Epithelial cell of esophagus (primary cell): ENCODE data around the gene ZBED1.
A peak's percentile ranks its signal among the peaks of the same experiment; 100 is the strongest.
"Not testable (repeated sequence)": the region's sequence is repeated elsewhere in the genome, so short reads cannot be mapped to it uniquely, and the experiment has no call there.

Experiments used
- DNase-seq: peaks from one replicate; pipeline ENCODE4 v3.0.0; 2010; ENCODE audit warnings: low read depth
- H3K4me3 ChIP-seq: 2 replicates; pipeline ENCODE4 v1.5.1; 2011; ENCODE audit warnings: mild to moderate bottlenecking, low read length, control low read depth
- CTCF ChIP-seq: IDR thresholded peaks from 2 replicates; pipeline ENCODE4 v1.5.1; 2011; ENCODE audit warnings: low read depth, mild to moderate bottlenecking, low read length, control low read depth, inconsistent platforms; ENCODE audit not compliant: insufficient read depth; ENCODE audit errors: missing control alignments

The ZBED1 gene

GRCh38 chrX:2486476-2487133 is 14.2 kb downstream of the ZBED1 start:
- no peak for DNase-seq
- no peak for TF ChIP-seq CTCF
- H3K4me3 ChIP-seq = no peak overlapping the region

GRCh38 chrX:2485789-2486345 is 14.9 kb downstream of the ZBED1 start:
- no peak for DNase-seq
- TF ChIP-seq CTCF = no peak
- no peak overlapping the region for H3K4me3 ChIP-seq

GRCh38 chrX:2484721-2485648 is 15.8 kb downstream of the ZBED1 start:
- TF ChIP-seq CTCF = no peak
- H3K4me3 ChIP-seq = no peak overlapping the region
- DNase-seq = peak; percentile 39

- no peak for TF ChIP-seq CTCF
Measured at GRCh38 chrX:2484256-2484655, 16.5 kb downstream of the ZBED1 start.

GRCh38 chrX:2483398-2484060 is 17.2 kb downstream of the ZBED1 start:
- H3K4me3 ChIP-seq = no peak overlapping the region
- no peak for TF ChIP-seq CTCF
- no peak for DNase-seq

More at GRCh38 chrX:2484256-2484655, 16.5 kb downstream of the ZBED1 start:
- DNase-seq = no peak
- no peak overlapping the region for H3K4me3 ChIP-seq

- not testable (repeated sequence) for DNase-seq, H3K4me3 ChIP-seq
Measured at GRCh38 chrX:2481597-2481996, 19.2 kb downstream of the ZBED1 start.

- DNase-seq, H3K4me3 ChIP-seq: not testable (repeated sequence)
Measured at GRCh38 chrX:2479982-2480381, 20.8 kb downstream of the ZBED1 start.
